Neural cell (in vitro differentiated cells): ENCODE results near the gene TRIM40. TPM values are rescaled to one million over a fixed set of nuclear protein-coding genes. Genes with fewer than 3 reads are reported as not detected.

Source experiments
- H2AFZ ChIP-seq: fragments of 200-600, 300-800 bp; sonication (generic), shearing (Covaris generic); 2 replicates; pipeline ENCODE4 v1.6.0; 2014; ENCODE audit warnings: low read depth, mild to moderate bottlenecking, antibody characterized with exemption, low read length, moderate library complexity
- H3F3A ChIP-seq: fragments of 200-600 bp; shearing (Covaris generic); 2 replicates; pipeline ENCODE4 v1.6.1; 2016; ENCODE audit warnings: mild to moderate bottlenecking, moderate library complexity, mixed read lengths, antibody characterized with exemption, low read length; ENCODE audit not compliant: insufficient read depth, poor library complexity, severe bottlenecking
- H3K27ac ChIP-seq: fragments of 200-600, 300-800 bp; sonication (generic), shearing (Covaris generic); 2 replicates; pipeline ENCODE4 v1.5.1; 2014; ENCODE audit warnings: mild to moderate bottlenecking, low read length, moderate library complexity
- H3K27me3 ChIP-seq: fragments of 300-800, 200-600 bp; sonication (generic), shearing (Covaris generic); 2 replicates; pipeline ENCODE4 v1.6.0; 2014; ENCODE audit warnings: mild to moderate bottlenecking, low read depth, low read length, moderate library complexity; ENCODE audit not compliant: insufficient read depth
- H3K36me3 ChIP-seq: fragments of 300-800, 200-600 bp; sonication (generic), shearing (Covaris generic); 2 replicates; pipeline ENCODE4 v1.5.1; 2014; ENCODE audit warnings: mild to moderate bottlenecking, antibody characterized with exemption, low read length, moderate library complexity; ENCODE audit not compliant: insufficient read depth
- H3K4me2 ChIP-seq: fragments of 300-800, 200-600 bp; sonication (generic), shearing (Covaris generic); 2 replicates; pipeline ENCODE4 v1.6.0; 2014; ENCODE audit warnings: mild to moderate bottlenecking, low read length
- H3K4me3 ChIP-seq: fragments of 300-800, 200-600 bp; sonication (generic), shearing (Covaris generic); 2 replicates; pipeline ENCODE4 v1.5.1; 2014; ENCODE audit warnings: mild to moderate bottlenecking, low read length, moderate library complexity
- H3K79me2 ChIP-seq: fragments of 200-600 bp; shearing (Covaris generic); replicated peaks from 2 replicates; pipeline ENCODE4 v1.6.0; 2014; ENCODE audit warnings: mild to moderate bottlenecking, low read length, moderate library complexity; ENCODE audit not compliant: insufficient read depth
- H3K9ac ChIP-seq: fragments of 300-800, 200-600 bp; sonication (generic), shearing (Covaris generic); 2 replicates; pipeline ENCODE4 v1.6.1; 2016; ENCODE audit warnings: mild to moderate bottlenecking, low read length, mixed read lengths
- H3K9me2 ChIP-seq: fragments of 200-600 bp; shearing (Covaris generic); 2 replicates; pipeline ENCODE4 v1.6.1; 2016; ENCODE audit warnings: mild to moderate bottlenecking, low read length, mixed read lengths; ENCODE audit not compliant: insufficient read depth
- H3K9me3 ChIP-seq: fragments of 200-600, 300-800 bp; sonication (generic), shearing (Covaris generic); 2 replicates; pipeline ENCODE4 v1.6.1; 2016; ENCODE audit warnings: mild to moderate bottlenecking, mixed run types, low read length, moderate library complexity, mixed read lengths
- H4K20me1 ChIP-seq: fragments of 200-600 bp; shearing (Covaris generic); 2 replicates; pipeline ENCODE4 v1.6.1; 2016; ENCODE audit warnings: mild to moderate bottlenecking, mixed run types; ENCODE audit not compliant: insufficient read depth
- CTCF ChIP-seq: fragments of 450-650 bp; IDR thresholded peaks from 2 replicates; pipeline ENCODE4 v1.5.1; 2014; ENCODE audit warnings: antibody characterized with exemption, mild to moderate bottlenecking, moderate library complexity; ENCODE audit not compliant: poor library complexity, severe bottlenecking
- EP300 ChIP-seq: fragments of 450-650 bp; conservative IDR thresholded peaks from 2 replicates; pipeline ENCODE4 v1.6.1; 2014; ENCODE audit warnings: antibody characterized with exemption, mild to moderate bottlenecking, moderate library complexity; ENCODE audit not compliant: poor library complexity, severe bottlenecking
- EZH2 ChIP-seq: fragments of 200-600, 300-800 bp; shearing (Covaris generic), sonication (generic); IDR thresholded peaks from 2 replicates; pipeline ENCODE4 v1.6.1; 2014; ENCODE audit warnings: antibody characterized with exemption, low read length, borderline replicate concordance, mild to moderate bottlenecking; ENCODE audit not compliant: insufficient read depth, poor library complexity, severe bottlenecking
- MXI1 ChIP-seq: fragments of 450-650 bp; conservative IDR thresholded peaks from 2 replicates; pipeline ENCODE4 v1.6.1; 2014; ENCODE audit warnings: antibody characterized with exemption, mild to moderate bottlenecking; ENCODE audit not compliant: poor library complexity, severe bottlenecking
- POLR2AphosphoS5 ChIP-seq: IDR thresholded peaks from 2 replicates; pipeline ENCODE4 v1.6.1; 2012
- RAD21 ChIP-seq: fragments of 450-650 bp; conservative IDR thresholded peaks from 2 replicates; pipeline ENCODE4 v1.6.1; 2014; ENCODE audit warnings: antibody characterized with exemption, mild to moderate bottlenecking, moderate library complexity
- REST ChIP-seq: IDR thresholded peaks from 2 replicates; pipeline ENCODE4 v1.6.1; 2012; ENCODE audit warnings: borderline replicate concordance
- SMC3 ChIP-seq: fragments of 450-650 bp; conservative IDR thresholded peaks from 2 replicates; pipeline ENCODE4 v1.6.1; 2014; ENCODE audit warnings: antibody characterized with exemption, mild to moderate bottlenecking, moderate library complexity; ENCODE audit not compliant: poor library complexity
- TAF1 ChIP-seq: IDR thresholded peaks from 2 replicates; pipeline ENCODE4 v1.6.1; 2012; ENCODE audit warnings: low read depth
- polyA plus RNA-seq: library from polyadenylated mRNA; depleted of rRNA; stranded (reverse); fragments of >200 nt; gene quantifications from 2 replicates; pipeline ENCODE4 v1.2.3, GENCODE V29; 2014

Gene TRIM40
- polyA plus RNA-seq, 1 donor from 2014 or later = not detected

GRCh38 chr6:30143780-30144179, 7.8 kb downstream of the TRIM40 start:
- no peaks in the 10 kb centered on the region for H4K20me1 ChIP-seq
- H3K27ac ChIP-seq = no peak overlapping the region
- no peaks in the 10 kb centered on the region for H3K9me2 ChIP-seq
- TF ChIP-seq POLR2AphosphoS5 = no peak
- no peak for TF ChIP-seq EP300
- TF ChIP-seq REST = no peak
- no peak for TF ChIP-seq CTCF
- no peak overlapping the region for H3K4me3 ChIP-seq
- no peaks in the 10 kb centered on the region for H3K79me2 ChIP-seq
- no peak overlapping the region for H3K4me2 ChIP-seq
- no peaks in the 10 kb centered on the region for H3K27me3 ChIP-seq
- no peaks in the 10 kb centered on the region for H3K36me3 ChIP-seq
- no peaks in the 10 kb centered on the region for H3F3A ChIP-seq
- H3K9ac ChIP-seq = no peak overlapping the region
- no peaks in the 10 kb centered on the region for H3K9me3 ChIP-seq
- no peak overlapping the region for H2AFZ ChIP-seq

GRCh38 chr6:30144811-30145210, 8.9 kb downstream of the TRIM40 start:
- Histone ChIP-seq H3K27ac (no peak overlapping the region), H4K20me1 (no peaks in the 10 kb centered on the region), H3K27me3 (no peaks in the 10 kb centered on the region), H3K36me3 (no peaks in the 10 kb centered on the region), H3F3A (no peaks in the 10 kb centered on the region), H3K4me2 (no peak overlapping the region), H3K9ac (no peak overlapping the region), H3K9me3 (no peaks in the 10 kb centered on the region), H2AFZ (no peak overlapping the region), H3K4me3 (no peak overlapping the region), H3K9me2 (no peaks in the 10 kb centered on the region), H3K79me2 (no peaks in the 10 kb centered on the region)
- TF ChIP-seq TAF1 (no peak), POLR2AphosphoS5 (no peak), REST (no peak), CTCF (no peak), MXI1 (no peak), RAD21 (no peak), EZH2 (no peak), SMC3 (no peak), EP300 (no peak)
